HG03565 (cell line): Measurements from ENCODE around the gene AMIGO3.
A peak's percentile ranks its signal among the peaks of the same experiment; 100 is the strongest.
"Not testable (repeated sequence)": the region's sequence is repeated elsewhere in the genome, so short reads cannot be mapped to it uniquely, and the experiment has no call there.

Experiments
- ATAC-seq: cut with Tn5 transposase; IDR thresholded peaks from one replicate; pipeline ENCODE4 v1.9.1; 2021; ENCODE audit warnings: mild to moderate bottlenecking, moderate library complexity; ENCODE audit not compliant: unreplicated experiment

Gene AMIGO3, protein sequence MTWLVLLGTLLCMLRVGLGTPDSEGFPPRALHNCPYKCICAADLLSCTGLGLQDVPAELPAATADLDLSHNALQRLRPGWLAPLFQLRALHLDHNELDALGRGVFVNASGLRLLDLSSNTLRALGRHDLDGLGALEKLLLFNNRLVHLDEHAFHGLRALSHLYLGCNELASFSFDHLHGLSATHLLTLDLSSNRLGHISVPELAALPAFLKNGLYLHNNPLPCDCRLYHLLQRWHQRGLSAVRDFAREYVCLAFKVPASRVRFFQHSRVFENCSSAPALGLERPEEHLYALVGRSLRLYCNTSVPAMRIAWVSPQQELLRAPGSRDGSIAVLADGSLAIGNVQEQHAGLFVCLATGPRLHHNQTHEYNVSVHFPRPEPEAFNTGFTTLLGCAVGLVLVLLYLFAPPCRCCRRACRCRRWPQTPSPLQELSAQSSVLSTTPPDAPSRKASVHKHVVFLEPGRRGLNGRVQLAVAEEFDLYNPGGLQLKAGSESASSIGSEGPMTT

DNA sequence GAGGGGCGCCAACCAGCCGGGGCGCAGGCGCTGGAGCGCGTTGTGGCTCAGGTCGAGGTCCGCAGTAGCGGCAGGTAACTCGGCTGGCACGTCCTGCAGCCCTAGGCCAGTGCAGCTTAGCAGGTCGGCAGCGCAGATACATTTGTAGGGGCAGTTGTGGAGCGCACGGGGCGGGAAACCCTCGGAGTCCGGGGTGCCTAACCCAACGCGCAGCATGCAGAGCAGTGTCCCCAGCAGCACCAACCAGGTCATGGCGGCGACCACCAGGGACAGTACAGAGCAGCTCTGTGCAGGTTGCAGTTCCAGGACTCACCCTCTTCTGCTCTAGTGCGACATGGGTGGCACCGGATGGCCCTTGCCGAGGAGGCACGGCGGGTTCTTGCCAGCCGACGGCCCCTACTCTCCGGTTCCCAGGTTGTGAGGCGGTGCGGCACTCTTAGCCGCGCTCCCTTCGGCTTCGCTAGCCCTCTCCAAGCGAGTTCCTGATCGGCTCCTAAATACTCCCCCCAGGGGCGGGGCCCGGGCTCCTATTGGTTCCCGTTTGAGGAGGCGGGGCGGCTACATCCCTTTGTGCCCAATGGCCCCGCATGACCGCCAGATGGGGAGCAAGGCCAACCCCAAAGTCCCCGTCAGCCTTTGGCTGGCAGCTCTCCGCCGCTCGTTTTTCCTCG, at the start of gene AMIGO3:
Gene AMIGO3 (minus strand): TSS at position 471 of the 671 bp plus-strand sequence. CDS start 219 bp downstream, at position 252.
- peak; percentile 24 for ATAC-seq

DNA sequence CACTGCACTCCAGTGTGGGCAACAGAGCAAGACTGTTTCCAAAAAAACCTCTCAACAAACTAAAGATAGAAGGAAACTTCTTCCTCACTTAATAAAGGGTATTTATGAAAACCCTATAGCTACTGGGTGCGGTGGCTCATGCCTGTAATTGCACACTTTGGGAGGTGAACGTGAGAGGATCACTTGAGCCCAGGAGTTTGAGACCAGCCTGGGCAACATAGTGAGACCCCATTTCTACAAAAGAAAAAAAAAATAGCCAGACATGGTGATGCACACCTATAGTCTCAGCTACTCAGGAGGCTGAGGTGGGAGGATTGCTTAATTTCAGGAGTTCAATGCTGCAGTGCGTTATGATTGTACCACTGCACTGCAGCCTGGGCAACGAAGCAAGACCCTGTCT, 44.5 kb upstream of the AMIGO3 start:
- ATAC-seq = no peak

DNA sequence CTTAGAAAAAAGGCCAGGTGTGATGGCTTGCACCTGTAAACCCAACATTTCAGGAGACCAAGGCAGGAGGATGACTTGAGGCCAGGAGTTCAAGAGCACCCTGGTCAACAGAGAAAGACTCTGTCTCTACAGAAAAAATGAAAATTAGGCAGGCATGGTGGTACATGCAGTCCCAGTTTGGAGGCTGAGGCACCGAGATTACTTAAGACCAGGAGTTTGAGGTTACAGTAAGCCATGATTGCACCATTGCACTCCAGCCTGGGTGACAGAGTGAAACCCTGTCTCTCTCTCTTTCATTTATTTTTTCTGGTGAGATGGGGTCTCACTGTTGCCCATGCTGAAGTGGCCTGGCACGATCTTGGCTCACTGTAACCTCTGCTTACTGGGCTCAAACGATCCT, 42.2 kb upstream of the AMIGO3 start:
- no peak for ATAC-seq

DNA sequence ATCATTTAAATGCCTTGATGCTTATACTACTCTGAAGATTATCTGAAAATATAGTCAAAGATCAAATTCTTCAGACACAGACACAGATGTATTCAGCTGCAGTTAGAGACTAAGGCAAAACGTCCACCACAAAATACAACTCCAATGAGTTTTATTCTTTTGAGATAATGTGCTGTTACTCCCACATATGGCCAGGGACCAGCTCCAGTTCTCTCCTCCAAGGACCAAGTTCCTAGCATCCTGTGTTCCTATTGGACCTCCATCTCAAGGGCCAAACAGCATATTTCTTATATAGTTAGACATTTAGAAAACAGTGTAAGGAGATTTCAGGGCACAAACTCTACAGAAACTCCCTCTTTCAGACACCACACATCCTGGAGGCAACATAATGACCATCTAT, 39.7 kb upstream of the AMIGO3 start:
- no peak for ATAC-seq

DNA sequence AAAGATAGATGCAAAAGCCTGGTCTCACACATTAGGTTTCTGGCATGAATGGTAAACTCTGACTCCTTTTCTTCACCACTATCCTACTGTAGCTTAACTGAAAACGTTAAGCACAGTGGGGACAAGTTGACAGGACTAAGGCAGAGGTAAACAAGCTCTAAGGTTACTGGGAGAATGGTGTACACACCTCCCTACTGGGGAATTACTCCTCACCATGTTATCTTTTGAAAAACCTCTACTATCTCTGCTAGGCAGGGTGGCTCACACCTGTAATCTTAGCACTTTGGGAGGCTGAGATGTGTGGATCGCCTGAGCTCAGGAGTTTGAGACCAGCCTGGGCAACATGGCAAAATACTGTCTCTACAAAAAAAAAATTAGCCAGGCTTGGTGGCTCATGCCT, 37.7 kb upstream of the AMIGO3 start:
- ATAC-seq = no peak

DNA sequence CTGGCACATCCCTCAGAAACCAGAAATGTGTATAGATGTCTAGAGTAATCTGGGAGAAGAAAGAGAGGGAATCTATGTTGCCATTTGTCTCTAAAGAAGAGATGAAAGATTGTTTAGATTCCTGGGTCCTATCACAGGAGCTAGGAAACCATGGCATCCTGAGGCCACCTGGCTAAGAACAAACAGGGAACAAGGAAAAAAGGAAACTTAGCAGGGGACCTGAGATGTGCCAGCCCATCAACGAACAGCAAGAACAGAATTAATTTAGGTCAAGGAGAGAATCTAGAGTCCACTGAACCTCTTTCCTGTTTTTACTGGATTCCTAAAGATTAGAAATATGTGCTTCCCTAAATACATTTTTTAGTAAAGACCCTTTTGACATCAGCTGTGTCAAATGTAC, 36.6 kb upstream of the AMIGO3 start:
- ATAC-seq = no peak

DNA sequence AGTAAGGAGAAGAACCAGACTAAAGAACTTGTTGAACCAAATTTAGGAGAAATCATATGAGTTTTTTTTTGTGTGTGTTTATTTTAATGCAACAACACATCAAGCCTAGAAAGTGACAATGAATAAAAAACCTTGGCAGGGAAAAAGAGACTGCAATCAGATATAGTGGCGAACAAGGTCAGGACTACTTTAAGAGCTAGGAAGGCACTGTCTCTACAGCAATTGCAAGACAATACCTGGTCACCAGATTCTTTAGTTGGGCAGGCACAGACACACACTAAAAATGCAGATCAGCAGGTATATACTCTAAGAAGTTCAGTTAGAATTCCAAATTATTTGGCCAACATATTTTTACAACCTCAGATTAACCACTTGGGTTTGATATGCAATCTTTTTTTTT, 35.1 kb upstream of the AMIGO3 start:
- no peak for ATAC-seq

DNA sequence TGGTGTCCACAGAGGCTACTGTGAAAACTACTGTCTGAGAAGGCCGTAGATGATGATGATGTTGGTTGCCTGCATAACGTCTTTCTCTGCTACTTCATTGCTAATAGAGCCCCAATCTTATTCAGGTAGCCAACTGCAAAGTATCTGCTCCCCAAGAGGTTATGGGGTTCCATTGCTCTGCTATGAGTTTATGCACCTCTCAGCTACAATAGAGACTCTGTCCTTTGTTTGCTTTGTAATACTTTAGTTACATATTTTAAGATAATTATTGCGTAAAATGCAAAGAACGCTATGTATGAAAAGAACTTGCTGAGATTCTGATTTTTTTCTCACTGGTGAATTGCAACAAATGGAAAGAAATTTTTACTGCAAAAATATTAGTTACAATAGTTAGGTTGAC, 32.0 kb upstream of the AMIGO3 start:
- ATAC-seq = no peak

DNA sequence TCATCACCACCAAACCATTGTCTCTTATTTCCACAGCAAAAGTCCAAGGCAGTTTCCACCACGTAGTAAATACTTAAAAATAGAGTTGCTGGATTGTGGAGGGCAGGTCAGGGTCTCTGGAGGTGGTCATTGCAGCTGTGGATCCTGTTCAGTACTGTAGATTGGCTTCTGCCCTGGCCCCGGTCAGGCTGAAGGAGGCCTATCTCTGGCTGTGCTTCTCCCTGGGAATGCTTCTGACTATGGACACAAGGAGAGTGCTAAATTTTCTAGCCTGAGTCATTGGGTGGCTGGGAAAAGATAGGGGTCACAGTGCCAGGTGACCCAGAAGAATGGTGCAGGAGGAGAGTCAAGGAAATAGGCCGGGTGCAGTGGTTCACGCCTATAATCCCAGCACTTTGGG, 30.6 kb upstream of the AMIGO3 start:
- no peak for ATAC-seq

DNA sequence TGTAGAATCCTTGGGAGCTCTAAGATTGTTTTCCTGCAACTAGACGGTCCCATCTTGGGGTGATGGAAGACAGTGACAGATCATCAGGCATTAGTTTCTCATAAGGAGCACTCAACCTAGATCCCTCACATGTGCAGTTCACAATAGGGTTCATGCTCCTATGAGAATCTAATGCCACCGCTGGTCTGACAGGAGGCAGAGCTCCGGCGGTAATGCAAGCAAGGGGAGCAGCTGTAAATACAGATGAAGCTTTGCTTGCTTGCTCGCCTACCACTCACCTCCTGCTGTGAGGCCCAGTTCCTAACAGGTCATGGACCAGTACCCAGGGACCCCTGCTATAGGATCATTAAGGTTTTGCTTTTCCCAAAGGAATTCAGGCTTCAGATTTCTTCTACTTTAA, 29.4 kb upstream of the AMIGO3 start:
- not testable (repeated sequence) for ATAC-seq

DNA sequence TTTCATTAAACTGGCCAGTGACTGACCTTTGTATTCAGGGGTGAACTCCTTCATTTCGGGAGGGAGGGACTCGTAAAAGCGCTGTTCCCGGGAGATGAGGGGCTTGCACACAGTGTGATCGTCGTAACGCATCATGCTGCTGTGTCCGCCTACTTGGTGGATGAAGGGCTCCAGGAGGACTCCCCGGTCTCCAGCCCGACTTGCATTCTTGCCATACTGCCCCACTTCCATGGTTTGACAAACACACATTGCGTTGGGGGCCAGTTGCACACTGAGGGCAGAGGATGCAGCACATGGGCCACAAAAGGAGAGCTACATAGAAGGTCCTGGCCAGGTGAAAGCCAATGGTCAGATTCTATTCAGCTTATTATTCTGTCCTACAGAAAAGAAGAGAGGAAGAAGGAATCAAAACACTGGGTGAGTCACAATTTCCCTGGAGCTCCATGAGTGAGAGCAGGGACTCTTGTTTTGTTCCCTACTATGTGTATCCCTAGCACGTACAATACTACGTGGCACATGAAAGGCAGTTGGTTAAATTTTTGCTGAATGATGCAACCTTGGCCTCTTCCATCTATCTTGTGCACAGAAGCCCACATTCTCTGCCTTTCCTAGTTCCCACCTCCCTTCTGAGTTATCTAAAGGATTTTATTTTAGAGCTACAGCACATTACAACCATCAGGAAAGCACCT, 28.5 kb upstream of the AMIGO3 start:
- ATAC-seq = no peak

DNA sequence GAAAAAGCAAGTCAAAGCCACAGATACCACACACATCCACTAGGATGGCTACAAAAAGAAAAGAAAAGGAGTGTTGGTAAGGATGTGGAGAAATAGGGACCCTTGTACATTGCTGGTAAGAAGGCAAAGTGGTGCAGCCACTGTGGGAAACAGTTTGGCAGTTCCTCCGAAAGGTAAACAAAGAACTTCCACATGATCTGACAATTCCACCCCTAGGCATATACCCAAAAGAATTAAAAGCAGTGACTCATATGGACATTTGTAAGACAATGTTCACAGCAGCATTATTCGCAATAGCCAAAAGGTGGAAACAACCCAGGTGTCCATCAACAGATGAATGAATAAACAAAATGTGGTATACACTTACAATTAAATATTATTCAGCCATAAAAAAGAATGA, 26.5 kb upstream of the AMIGO3 start:
- no peak for ATAC-seq

DNA sequence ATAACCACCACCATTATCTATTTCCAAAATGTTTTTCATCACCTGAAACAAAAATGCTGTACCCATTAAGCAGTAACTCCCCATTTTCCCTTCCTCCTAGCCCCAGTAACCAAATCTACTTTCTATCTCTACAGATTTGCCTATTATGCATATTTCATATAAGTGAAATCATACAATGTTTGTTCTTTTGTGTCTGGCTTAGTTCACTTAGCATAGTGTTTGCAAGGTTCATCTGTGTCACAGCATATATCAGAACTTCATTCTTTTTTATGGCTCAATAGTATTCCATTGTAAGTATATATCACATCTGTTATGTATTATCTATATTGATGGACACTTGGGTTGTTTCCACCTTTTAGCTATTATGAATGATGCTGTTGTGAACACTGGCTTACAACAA, 20.9 kb upstream of the AMIGO3 start:
- ATAC-seq = no peak

DNA sequence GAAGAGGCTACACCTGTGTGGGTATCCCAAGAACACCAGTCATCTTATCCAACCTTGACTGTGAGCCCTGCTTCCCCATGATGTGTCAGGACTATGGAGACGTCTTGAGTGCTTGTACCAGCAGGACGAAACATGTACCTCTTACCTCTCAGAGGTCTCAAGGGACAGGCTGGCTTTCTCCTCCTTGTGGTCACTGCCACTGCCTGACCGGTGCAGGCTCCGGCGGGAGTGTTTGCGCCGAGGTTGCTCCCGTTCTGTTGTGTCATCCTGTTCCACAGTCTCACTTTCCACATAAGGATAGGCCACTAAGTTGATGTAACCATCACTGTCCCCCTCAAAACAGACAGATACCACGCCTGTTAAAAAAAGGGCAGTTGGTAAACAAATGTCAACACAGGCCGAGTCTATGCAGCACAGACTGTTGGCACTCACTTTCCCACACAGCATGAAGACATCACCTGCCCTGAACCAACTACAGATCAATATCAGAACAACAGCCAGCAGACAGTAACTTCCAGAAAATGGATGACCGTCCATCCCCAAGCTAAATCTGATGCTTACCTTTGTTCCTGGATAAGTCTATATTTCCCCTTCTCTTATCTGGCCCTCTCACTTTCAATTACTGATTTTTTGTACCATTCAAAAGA, 18.7 kb upstream of the AMIGO3 start:
- ATAC-seq = no peak

DNA sequence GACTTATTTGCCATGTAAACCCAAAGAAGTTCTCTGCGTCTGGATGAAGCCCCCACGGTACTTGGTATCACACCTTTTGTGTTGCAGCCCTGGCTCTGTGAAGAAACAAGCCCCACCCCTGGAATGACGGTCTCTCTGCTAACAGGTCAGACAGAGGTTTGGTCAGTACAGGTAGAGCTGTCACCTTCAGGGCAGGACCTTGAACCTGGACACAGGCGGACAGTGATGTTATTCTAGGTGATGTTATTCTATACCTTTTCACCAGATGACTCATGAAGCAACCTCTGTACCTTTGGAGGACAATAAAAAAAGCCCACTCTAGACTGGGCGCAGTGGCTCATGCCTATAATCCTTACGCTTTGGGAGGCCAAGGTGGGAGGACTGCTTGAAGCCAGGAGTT, 15.3 kb upstream of the AMIGO3 start:
- ATAC-seq = no peak

DNA sequence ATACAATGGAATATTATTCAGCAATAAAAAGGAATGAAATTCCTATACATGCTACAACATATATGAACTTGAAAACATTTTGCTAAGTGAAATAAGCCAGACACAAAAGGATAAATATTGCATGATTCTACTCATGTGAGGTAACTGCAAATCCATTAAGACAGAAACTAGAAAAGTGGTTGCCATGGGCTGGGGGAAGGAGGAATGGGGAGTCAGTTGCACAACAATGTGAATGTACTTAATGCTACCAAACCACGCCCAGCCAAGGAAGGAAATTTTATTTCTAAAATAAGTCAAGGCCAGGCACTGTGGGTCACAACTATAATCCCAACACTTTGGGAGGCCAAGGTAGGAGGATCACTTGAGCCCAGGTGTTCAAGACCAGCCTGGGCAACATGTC, 14.1 kb upstream of the AMIGO3 start:
- ATAC-seq = no peak

DNA sequence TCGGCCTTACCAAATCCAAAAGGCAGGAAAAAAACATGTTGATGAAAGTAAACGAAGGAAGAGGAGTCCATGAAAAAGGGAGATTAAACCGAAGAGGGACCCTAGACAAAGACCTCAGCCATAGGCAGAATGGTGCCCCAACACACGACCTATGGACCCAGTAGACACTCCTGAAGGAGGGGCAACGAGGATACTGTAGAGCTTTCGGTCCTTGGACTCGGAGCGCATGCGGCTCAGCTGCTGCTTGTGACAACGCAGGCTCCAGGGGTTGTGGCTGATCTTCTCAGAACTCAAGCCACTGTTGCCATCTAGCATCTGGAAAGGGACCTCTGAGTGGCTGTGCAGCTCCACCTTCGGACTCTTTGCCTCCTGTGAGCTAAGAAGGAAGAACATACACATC, 13.1 kb upstream of the AMIGO3 start:
- no peak for ATAC-seq

DNA sequence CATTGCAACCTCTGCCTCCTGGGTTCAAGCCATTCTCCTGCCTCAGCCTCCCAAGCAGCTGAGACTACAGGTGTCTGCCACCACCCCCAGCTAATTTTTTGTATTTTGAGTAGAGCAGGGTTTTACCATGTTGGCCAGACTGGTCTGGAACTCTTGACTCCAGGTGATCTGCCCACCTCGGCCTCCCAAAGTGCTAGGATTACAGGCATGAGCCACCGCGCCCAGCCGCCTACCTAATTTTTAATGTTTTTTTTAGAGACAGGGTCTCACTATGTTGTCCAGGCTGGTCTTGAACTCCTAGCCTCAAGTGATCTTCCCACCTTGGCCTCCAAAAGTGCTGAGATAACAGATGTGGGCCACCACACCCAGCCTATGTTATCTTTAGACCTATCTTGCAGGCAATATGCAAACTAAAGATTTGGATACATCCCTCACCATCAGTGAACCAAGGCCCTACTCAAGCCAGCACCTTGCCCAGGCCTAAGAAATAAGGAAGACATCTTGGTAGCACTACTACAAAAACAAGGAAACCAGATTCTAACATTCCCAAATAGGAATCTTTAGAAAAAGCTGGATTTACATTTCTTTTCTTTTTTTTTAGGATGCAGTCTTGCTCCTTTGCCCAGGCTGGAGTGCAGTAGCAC, 10.6 kb upstream of the AMIGO3 start:
- no peak for ATAC-seq

DNA sequence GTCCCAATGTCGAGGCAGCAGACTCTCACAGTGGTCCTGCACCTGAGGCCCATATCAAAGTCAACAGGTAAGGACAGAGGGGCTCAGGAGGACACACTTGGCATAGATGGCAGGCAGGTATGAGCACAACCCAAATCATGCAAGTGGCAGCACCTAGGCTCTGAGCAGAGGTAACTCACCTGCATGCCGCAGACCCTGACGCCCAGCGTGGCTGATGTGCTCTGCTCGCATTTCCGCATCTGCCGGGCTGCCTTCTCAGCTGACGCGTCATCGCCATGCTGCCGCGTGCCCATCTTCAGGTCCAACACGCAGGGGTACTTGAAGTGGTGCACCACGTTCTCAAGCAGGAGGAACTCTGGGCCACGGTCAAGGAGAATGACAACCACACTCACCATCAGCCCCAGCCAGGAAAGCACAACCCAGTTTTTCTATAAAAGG, 8.5 kb upstream of the AMIGO3 start:
- no peak for ATAC-seq

DNA sequence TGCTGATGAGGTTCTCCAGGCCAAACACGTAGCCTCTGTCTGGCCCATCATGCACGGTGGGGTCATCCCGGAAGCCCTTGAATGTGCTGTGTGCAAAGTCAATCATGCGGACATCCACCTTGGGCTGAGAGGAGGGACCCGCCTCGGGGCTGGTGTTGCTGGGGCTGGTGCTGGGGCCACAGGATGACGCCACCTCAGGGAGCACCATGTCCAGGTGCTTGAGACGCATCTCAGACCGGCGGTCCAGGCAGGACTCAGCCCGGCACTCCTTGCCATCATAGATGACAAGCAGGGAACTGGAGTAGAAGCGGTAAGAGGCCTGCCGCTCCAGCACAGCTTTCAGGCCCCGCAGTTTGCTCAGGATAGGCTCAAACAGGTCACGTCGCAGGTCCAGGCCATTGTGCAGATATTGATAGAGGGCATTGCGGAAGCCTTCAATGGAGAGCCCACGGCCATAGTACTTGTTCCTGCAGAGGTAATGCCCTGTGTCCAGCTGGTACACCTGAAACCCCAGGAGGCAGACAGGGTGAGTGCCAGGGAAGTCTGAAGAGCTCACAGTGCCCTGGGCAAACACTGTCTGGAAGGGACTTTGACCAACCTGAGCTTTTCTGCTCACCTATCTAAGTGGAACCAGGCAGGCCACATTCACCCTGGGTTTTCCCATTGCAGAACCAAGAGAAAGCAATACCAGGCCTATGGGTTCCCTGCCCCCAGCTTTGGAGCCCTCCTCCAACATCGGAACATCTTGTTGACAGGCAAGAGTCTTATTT, 7.9 kb upstream of the AMIGO3 start:
- ATAC-seq = no peak
